HFFc6 (cell line): ENCODE data around the gene OPTN. TPM values are rescaled to one million over a fixed set of nuclear protein-coding genes. Genes with fewer than 3 reads are reported as not detected.

Experiments used
- DNase-seq: peaks from one replicate; pipeline ENCODE4 v3.0.0-alpha.2; 2018
- H3K27ac Mint-ChIP-seq: 2 replicates; pipeline ENCODE4 v1.8.0; 2020; ENCODE audit warnings: mild to moderate bottlenecking, mixed read lengths
- H3K27me3 Mint-ChIP-seq: 2 replicates; pipeline ENCODE4 v1.8.0; 2021; ENCODE audit warnings: mild to moderate bottlenecking, moderate library complexity, mixed read lengths; ENCODE audit not compliant: insufficient read depth
- H3K36me3 Mint-ChIP-seq: 2 replicates; pipeline ENCODE4 v1.8.0; 2021; ENCODE audit warnings: low read depth, mixed read lengths
- H3K4me1 Mint-ChIP-seq: 2 replicates; pipeline ENCODE4 v1.8.0; 2020; ENCODE audit warnings: low read depth, mixed read lengths
- H3K4me3 Mint-ChIP-seq: 2 replicates; pipeline ENCODE4 v1.8.0; 2020; ENCODE audit warnings: mild to moderate bottlenecking, moderate library complexity, mixed read lengths
- H3K9me3 Mint-ChIP-seq: 2 replicates; pipeline ENCODE4 v1.8.0; 2020; ENCODE audit warnings: mild to moderate bottlenecking, mixed read lengths
- total RNA-seq, 6 experiments: library from RNA; stranded (reverse); fragmentation: NEBNext Ultra II Directional; extraction: Animal tissue kit (Norgen Biotek cat#: 25700); gene quantifications; 2 replicates in 1 of 6; 3 replicates in 5 of 6; pipeline ENCODE4 v1.2.3, GENCODE V29; 2021
- TF ChIP-seq, protein P1 (sequence below): fragments of 200-600 bp; sonication (generic); IDR thresholded peaks from 2 replicates; pipeline ENCODE4 v1.5.0; 2021; ENCODE audit warnings: antibody characterized with exemption, mild to moderate bottlenecking

The OPTN gene
- total RNA-seq, 6 experiments from 2014 or later, result 79.9 to 90.3 (median 83.0) TPM

DNA sequence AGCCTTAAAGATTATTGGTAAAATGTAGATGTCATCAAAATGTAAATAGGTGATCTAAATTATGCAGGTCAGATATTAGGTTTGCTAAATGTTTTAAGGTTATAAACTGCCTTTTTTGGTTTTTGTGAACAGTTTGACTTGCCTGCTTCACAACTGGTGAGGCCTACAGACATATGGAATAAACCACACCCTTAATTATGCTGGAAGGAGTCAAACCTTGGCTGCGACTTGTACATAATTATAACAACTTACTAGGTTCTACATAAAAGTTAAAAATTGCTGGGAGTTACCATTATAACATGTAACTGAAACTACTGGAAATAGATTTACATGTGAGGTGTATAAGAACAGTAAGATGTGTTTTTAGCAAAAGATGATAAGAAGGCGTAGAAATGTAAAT lies 31.5 kb upstream of the OPTN start:
- Mint-ChIP-seq H3K27me3 (peaks cover 25% of the 10 kb centered on the region), H3K27ac (no peak overlapping the region), H3K9me3 (no peaks in the 10 kb centered on the region), H3K4me3 (no peak overlapping the region), H3K36me3 (no peaks in the 10 kb centered on the region), H3K4me1 (peaks cover under 1% of the 10 kb centered on the region; the same call in 1 of the 2 replicates)
- TF ChIP-seq, protein P1, sequence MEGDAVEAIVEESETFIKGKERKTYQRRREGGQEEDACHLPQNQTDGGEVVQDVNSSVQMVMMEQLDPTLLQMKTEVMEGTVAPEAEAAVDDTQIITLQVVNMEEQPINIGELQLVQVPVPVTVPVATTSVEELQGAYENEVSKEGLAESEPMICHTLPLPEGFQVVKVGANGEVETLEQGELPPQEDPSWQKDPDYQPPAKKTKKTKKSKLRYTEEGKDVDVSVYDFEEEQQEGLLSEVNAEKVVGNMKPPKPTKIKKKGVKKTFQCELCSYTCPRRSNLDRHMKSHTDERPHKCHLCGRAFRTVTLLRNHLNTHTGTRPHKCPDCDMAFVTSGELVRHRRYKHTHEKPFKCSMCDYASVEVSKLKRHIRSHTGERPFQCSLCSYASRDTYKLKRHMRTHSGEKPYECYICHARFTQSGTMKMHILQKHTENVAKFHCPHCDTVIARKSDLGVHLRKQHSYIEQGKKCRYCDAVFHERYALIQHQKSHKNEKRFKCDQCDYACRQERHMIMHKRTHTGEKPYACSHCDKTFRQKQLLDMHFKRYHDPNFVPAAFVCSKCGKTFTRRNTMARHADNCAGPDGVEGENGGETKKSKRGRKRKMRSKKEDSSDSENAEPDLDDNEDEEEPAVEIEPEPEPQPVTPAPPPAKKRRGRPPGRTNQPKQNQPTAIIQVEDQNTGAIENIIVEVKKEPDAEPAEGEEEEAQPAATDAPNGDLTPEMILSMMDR, result no peak
- DNase-seq, result no peak

DNA sequence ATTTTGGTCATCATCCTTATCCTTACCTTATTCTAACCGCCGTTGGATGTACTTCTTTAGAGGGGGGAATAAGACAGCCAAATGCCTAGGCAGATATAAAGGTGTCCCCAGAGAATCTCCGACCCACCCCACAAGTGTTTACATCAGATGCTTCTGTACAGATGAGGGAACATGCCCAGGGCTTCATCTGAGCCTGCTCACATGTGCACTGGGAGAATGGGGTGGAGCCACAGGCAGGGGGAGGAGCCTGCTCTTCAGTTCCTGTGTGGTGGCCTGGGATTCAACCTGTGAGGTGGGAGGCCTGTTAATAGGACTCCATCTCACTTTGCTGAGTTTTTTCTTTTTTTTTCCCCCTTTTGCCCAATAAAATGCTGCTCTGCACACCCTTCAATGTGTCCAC lies 27.6 kb upstream of the OPTN start:
- H3K9me3 Mint-ChIP-seq, result no peaks in the 10 kb centered on the region
- no peak for DNase-seq
- no peak overlapping the region for H3K4me3 Mint-ChIP-seq
- TF ChIP-seq, protein P1, result no peak; the same call in 1 of the 2 replicates
- peaks cover 10% of the 10 kb centered on the region for H3K27me3 Mint-ChIP-seq
- H3K4me1 Mint-ChIP-seq, result peaks cover 9% of the 10 kb centered on the region; the same call in 1 of the 2 replicates
- H3K27ac Mint-ChIP-seq, result no peak overlapping the region
- H3K36me3 Mint-ChIP-seq, result no peaks in the 10 kb centered on the region

DNA sequence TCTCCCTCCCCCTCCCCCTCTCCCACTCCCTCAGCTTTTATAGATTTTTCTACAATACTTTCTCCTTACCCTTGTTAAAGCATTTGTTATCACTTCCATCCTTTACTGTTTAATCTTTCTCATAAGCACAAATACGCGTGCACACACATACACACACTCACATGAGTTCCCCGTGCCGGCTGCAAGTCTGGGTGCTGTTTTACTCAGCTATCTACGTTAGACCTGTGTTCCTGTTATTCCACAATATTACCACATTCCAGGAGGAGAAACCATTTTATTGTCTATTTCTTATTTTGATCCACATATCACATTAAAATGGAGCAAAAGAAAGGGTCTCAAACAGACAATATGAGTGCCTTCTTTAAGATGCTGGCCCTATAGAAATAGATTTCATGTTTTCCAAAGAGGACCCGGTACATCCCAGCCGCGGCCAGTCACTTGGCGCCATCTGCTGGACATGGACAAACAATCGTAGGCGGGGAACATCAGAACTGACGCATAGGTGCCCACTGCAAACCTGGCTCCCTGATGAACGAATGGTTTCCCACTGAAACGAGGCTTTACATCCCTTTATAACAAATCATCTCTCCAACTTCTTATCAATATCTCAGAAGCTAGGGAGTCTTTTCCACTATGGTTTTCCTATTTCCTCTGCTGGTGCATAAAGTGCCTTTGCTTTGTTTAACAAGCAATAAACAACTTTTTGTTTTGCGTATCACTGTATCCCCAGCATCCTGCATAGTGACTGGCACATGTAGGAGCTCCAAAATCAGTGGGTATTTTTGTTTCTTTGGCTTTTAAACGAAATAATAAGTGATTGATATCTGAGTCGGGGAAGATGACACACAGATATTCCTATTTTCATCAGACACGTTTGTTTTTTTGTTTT lies 25.2 kb upstream of the OPTN start:
- H3K4me1 Mint-ChIP-seq, result peaks cover 9% of the 10 kb centered on the region; the same call in 1 of the 2 replicates

DNA sequence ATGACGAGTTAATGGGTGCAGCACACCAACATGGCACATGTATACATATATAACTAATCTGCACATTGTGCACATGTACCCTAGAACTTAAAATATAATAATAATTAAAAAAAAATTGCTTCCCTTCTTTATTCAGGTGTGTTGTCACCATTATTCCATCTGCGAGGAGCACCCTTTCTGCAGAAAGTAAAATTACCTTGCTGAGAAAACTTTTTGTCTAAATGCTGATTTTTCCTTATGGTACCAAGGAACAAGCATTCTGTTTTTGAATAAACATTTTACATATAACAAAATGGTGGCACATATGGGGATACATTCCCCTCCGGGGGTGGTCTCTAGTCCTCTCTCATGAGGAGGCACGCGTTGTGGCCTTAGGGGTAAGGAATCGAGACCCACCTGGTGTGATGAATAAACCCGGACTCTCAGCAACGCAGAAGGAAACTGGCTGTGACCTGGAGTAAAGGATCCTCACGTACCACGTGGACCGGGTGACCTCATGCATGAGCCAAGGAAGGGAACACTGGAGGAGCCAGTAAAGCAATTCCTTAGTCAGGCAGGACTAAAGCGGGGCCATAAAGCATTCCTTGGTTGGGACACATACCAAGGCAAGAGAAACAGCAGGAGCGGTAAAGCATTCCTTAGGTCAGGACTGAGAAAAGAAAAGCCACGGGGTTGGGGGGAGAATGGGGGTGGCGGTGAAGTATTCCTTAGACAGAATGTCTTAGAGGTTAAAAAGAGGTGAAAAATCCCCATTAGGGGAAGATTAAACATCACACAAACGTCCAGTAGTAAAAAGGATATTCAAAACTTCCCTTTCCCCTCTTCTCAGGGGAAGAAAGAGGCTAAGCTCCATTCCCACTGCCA lies 20.8 kb upstream of the OPTN start:
- H3K27ac Mint-ChIP-seq, result no peak overlapping the region
- H3K4me1 Mint-ChIP-seq, result peaks cover 9% of the 10 kb centered on the region; the same call in 1 of the 2 replicates
- H3K9me3 Mint-ChIP-seq, result peaks cover 48% of the 10 kb centered on the region
- TF ChIP-seq, protein P1, result no peak
- peaks cover 21% of the 10 kb centered on the region for H3K36me3 Mint-ChIP-seq
- H3K4me3 Mint-ChIP-seq, result no peak overlapping the region
- H3K27me3 Mint-ChIP-seq, result peaks cover 5% of the 10 kb centered on the region
- no peak for DNase-seq

More for the DNA sequence above, 25.2 kb upstream of the OPTN start:
- Mint-ChIP-seq H3K36me3 (peaks cover 4% of the 10 kb centered on the region), H3K4me3 (no peak overlapping the region), H3K9me3 (peaks cover 17% of the 10 kb centered on the region), H3K27me3 (peaks cover 12% of the 10 kb centered on the region), H3K27ac (no peak overlapping the region)
- peak; percentile 52 for DNase-seq
- TF ChIP-seq, protein P1, result peak; percentile 93

DNA sequence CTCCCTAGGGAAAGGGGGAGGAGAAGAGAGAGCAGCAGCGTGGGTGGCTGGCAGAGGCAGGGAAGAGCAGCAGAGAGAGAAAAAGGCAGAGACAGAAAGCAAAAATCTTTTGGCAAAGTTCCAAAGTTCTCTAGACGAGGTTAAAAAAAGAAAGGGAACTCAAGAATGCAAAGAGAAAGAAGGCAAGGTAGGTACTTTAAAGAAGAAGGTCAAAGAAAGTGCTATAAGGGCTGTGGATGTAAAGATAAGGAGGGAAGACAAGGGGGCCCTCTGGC lies 20.2 kb upstream of the OPTN start:
- no peak for DNase-seq
- TF ChIP-seq, protein P1, result no peak
- peaks cover 9% of the 10 kb centered on the region; the same call in 1 of the 2 replicates for H3K4me1 Mint-ChIP-seq
- peaks cover 25% of the 10 kb centered on the region for H3K36me3 Mint-ChIP-seq
- no peak overlapping the region for H3K27ac Mint-ChIP-seq
- H3K9me3 Mint-ChIP-seq, result peaks cover 54% of the 10 kb centered on the region
- no peak overlapping the region for H3K4me3 Mint-ChIP-seq
- H3K27me3 Mint-ChIP-seq, result peaks cover 6% of the 10 kb centered on the region
